GM21360 (cell line): Measurements from ENCODE around the gene CPNE7.

ENCODE experiments used
- ATAC-seq: cut with Tn5 transposase; IDR thresholded peaks from one replicate; pipeline ENCODE4 v1.9.1; 2021; ENCODE audit warnings: mild to moderate bottlenecking, moderate library complexity; ENCODE audit not compliant: unreplicated experiment

Gene CPNE7

GRCh38 chr16:89602273-89602951 is 26.9 kb downstream of the CPNE7 start:
- ATAC-seq = no peak

DNA sequence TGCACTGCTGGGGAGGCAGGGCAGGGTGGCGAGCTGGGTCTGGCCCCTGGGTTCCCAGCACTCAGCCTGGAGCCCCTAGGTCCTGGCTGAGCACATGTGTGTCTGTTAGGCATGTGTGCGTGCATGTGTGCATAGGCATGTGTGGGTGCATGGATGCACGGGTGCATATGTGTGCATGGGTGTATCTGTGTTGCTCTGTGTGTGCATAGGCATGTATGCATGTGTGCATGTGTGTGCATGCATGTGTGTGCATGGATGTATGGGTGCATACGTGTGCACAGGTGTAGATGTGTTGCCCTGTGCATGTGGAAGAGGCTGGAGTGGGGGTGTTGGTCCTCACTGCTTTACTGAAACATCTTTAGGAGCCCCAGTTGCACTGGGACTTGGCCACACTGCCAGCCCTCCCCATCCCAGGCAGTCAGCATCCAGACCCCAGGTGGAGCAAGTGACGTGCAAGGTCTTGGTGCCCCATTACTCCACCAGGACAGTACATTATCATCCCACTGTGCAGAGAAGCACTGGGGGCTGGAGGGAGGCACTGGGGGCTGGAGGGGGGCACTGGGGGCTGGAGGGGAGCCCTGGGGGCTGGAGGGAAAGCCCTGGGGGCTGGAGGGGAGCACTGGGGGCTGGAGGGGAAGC is 27.5 kb downstream of the CPNE7 start:
- no peak for ATAC-seq

DNA sequence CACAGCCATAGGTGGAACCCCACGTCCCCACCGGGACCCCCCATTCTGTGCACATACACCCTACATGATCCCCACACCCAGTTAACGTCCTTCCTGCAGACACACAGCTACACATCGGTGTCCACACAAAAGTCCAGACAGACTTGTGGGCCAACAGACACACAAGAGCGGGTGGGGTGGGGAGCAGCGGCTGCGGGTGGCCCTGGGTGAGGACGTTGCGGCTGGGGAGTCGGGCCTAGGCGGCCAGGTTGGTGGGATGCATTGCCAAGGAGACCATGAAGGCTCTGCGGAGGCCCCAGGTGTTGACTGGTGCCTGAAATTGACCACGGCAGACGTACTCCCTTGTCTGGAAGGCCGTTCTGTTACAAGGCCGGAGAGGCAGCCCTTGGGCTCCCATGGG is 29.2 kb downstream of the CPNE7 start:
- no peak for ATAC-seq

- ATAC-seq = no peak
These were observed 29.8 kb downstream of the CPNE7 start for GRCh38 chr16:89605186-89605970.

- no peak for ATAC-seq
These were observed 30.4 kb downstream of the CPNE7 start for GRCh38 chr16:89606006-89606405.

- no peak for ATAC-seq
These were observed 31.9 kb downstream of the CPNE7 start for GRCh38 chr16:89607453-89607852.

DNA sequence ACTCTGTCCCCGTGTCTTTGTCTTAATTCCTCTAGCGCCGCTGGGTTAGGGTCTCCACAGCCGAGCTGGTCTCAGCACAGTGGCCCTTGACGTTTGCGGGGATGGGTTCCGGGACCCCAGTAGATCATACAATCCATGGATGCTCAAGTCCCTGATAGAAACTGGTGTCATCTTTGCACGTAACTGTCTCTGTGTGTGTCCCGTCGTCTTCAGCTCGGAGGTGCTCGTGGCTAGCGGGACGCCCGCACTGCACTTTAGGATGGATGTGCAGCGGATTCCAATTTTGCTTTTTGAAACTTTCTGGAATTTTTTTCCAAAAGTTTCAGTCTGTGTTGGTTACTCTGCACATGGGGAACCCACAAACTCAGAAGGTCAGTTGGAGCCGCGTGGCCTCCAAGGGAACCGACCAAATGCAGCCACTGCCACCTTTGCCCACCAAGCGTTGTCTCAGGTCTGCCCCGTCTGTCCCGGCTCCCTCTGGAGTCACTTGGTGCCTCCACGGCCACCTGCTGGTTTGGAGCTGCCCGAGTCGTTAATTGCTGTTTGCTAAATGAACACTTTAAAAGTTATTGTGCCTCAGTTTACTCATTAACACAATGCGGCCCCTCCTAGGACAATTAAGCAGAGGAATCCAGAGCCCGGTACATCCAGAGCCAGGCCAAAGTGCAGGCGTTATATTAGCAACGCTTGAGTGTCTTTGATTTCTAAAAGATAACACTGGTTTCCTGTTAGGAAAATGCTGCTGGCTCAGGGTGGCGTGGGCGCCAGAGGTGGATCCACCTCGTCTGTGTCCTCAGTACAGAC is 32.6 kb downstream of the CPNE7 start:
- ATAC-seq = no peak

GRCh38 chr16:89610108-89610453 is 34.5 kb downstream of the CPNE7 start:
- no peak for ATAC-seq

GRCh38 chr16:89612415-89613166 is 37.0 kb downstream of the CPNE7 start:
- no peak for ATAC-seq

DNA sequence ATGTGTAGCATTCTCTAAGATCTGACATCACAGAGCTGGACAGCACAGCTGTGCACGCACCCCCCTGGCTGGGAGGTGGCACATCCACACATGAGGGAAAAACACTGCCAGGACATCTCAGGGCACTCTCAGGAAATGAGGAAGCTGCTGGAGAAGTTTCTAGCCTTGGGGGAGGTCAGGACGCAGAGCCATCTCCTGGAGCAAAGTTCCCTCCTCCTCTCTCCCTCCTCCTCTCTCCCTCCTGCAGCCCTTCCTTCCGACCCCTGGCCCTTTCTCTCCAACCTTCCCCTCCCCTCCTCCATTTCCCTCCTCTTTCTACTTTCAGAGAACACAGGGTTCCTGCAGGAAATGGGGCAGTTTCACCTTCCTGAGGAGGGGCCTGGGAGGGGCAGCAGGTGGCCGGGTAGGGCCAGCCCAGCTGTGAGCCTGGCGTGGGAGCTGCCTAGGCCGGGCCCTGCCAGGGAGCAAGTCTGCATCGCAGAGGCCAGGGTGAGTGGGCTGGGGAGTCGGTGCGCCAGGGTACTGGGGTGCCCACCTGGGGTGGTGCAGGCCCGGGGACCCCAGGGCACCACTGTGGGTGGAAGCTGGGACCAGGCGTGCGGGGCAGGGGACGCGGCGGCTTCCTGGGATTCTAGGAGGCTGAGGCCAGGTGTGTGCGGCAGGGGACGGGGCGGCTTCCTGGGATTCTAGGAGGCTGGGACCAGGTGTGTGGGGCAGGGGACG is 37.8 kb downstream of the CPNE7 start, which contains the start of gene DPEP1:
Gene DPEP1, plus strand, starts transcription at position 412 of the 723 bp plus-strand sequence. CDS start 16,769 bp downstream, outside the sequence.
- no peak for ATAC-seq

GRCh38 chr16:89613954-89614459 is 38.4 kb downstream of the CPNE7 start:
- no peak for ATAC-seq

GRCh38 chr16:89615176-89615575 is 39.6 kb downstream of the CPNE7 start:
- no peak for ATAC-seq

- ATAC-seq = no peak
These were observed 40.1 kb downstream of the CPNE7 start for GRCh38 chr16:89615596-89616090.

- no peak for ATAC-seq
These were observed 41.1 kb downstream of the CPNE7 start for GRCh38 chr16:89616623-89617022.

GRCh38 chr16:89617036-89617435 is 41.5 kb downstream of the CPNE7 start:
- ATAC-seq = no peak

DNA sequence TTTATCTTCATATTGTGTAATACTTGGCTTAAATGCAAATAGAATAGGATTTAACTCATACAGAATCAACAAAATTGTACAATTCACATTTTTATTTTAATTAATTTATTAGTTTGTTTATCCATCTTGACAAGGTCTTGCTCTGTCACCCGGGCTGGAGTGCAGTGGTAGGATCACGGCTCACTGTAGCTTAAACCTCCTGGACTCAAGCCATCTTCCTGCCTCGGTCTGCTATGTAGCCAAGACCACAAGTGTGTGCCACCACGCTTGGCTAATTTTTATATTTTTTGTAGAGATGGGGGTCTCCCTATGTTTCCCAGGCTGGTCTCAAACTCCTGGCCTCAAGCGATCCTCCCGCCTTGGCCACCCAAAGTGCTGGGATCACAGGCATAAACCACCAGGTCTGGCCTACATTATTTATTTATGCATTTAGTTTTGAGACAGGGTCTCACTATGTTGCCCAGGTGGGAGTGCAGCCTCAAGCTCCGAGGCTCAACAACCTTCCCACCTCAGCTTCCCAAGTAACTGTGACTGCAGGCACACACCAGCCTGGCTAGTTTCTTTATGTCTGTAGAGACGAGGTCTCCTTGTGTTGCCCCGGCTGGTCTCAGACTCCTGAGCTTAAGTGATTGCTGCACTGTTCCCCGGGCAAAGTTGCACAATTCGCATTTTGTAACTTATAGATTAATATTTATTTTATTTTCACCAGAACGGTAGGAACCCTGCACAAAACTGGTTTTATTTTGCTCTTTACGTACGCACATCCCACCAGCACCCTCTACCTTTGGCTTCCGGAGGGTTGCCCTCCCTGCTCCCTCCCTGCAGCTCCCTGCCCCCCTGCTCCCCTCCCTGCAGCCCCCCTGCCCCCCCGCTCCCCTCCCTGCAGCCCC is 42.8 kb downstream of the CPNE7 start:
- ATAC-seq = no peak

- ATAC-seq = no peak
These were observed 44.3 kb downstream of the CPNE7 start for GRCh38 chr16:89619840-89620239.

GRCh38 chr16:89620406-89620841 is 44.9 kb downstream of the CPNE7 start:
- ATAC-seq = no peak
